NCI-H146 treated with DMSO at 0.1 percent for 48 hours (cell line): ENCODE measurements around the gene CELF4.
A peak's percentile ranks its signal among the peaks of the same experiment; 100 is the strongest.

Experiments
- DNase-seq: peaks from one replicate; lab custom pipeline; 2025; ENCODE audit not compliant: unreplicated experiment; lab: John Stamatoyannopoulos, UW

Gene CELF4

DNA sequence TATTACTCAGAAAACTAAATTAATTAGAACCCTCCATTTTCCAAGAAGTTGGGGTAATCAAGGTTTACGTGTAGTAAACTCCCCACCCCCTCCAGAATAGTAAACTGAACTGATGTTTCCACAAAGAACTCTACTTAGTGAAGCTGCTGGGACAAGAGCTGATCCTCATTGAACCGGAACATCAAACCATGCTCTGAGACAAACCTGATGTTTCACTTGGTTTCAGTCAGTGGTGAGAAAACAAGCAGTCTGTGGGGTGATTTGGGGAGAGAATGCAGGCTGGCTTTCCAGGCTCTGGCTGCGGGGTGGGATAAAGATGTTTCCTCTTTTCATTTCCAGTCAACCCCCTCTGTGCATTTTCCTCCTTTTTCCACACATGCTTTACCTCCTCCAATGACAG lies 38.2 kb downstream of the CELF4 start:
- no peak for DNase-seq

DNA sequence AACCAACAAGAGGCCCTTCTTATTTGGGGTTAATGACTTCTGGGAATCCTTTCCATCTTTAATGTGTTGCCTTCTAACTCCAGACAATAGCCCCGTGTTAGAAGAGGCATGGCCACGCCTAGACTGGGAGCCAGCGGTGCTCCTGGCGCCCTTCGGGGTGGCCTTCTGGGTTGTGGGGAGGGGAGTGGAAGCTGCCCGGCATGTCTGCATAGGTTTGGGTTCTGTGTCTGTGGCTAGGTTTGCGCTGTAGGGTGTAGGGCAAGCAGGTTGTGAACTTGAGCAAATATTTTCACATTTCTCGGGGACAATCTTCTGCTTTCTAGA lies 40.4 kb downstream of the CELF4 start:
- no peak for DNase-seq

DNA sequence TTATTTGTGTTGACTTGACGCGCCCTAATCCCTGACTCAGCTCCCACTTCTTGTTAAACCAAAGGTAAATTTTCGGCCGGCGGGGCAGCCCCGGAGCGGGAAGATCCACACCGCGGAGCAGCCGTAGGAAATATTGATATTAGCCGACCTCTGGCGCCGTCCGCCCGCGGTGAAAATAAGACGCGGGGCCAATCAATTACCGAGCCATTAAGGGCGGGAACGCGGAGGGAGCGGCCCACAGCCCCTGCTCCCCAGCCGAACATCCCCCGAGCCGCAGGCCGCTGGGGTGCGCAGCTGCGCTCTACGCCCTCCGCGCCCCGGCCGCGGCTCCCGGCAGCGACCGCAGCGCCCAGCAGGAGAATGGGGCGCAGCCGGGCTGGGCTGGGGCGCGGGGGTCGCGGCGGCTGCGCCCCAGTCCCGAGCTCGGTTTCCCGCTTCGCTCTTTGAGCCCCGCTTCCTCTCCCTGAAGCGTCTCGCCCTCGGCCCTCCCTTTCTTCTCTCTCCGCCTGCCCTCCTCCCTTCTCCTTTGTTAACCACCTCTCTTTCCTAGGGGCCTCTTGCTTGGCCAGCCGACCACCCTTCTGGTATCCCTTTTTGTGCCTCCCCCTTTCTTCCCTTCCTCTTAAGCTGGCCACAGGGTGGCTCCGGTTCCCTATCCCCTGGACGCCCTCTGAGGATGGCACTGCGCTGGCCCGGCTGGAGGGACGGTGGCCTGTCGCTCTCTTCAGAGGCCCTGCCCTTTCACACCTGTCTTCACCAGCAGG lies 40.9 kb downstream of the CELF4 start:
- DNase-seq: peak; percentile 79

DNA sequence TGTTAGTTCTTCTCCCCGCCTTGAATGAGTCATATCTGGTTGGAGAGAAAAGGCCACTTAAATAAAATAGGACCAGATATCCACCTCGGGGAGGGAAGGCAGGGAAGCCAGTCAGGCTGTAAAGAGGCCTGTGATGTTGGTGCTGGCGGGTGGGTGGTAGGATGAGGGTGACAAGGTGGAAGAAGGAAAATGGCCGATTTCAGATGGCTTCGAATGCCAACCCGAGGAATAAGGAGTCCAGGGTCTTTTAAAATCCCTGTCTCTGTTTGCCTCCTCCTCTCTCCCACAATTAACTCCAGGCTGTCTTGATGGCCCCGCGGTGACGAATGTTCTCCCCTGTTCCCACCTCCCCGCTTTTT lies 41.5 kb downstream of the CELF4 start:
- no peak for DNase-seq

DNA sequence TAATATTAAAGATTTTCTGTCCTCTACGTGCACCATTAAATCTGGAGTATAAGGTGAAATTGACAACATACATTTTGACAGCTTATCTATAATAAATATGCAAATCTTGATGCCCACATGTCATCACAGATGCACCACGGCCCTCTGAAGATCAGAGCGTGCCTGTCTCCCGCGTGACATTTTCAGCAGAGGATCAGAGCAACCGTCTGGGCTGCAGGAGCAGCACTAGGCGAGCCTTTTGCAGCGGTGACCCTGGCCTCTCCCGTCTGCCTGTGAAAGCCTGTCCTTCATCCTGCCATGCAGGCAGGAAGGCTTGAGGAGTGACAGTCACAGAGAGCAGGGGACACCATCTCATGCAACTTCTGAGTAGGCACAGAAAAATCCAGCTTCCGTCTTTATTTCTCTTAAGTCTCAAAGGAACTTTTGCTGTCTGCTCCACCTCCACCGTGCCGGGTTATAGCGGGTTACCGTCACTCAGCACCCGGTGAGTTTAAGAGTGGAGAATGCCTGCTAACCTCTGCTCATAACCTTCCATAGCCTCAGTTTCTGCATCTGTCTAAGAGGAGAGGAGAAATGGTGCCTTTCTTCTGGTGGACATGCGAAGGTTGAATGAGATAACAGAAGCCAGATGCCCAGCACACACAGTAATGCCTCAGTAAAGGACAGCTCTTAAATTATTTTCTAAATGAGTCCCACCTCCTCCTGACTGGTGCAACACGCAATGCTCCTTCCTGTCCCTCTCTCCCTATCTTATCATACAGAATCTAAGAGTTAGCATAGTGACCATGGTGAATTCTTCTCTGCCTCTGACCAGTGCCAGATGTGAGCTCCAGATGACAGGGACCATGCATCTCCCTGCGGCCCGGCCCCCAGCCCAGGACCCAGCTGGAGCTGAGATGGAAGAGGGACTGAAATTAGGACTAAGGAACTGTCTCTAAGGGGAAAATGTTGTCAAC lies 43.8 kb downstream of the CELF4 start:
- DNase-seq: no peak

DNA sequence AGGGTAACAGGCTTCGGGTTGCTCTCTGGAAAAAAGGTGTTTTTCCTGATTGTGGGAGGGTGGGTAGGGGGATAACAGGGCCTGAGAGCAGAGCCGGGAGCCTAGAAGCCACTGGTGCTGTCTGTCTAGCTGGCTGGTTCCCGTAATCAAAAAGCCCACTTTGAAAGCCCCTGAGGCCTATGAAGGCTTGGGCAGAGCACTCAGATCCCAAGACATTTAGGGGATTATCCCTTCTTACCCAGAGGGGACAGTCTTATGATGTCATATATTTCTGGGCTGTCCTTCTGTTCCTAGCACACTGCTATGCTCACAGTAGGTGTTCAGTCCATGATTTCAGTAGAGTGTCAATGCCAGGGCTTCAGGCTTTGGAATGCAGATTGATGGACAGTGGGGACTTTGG lies 45.1 kb downstream of the CELF4 start:
- no peak for DNase-seq

DNA sequence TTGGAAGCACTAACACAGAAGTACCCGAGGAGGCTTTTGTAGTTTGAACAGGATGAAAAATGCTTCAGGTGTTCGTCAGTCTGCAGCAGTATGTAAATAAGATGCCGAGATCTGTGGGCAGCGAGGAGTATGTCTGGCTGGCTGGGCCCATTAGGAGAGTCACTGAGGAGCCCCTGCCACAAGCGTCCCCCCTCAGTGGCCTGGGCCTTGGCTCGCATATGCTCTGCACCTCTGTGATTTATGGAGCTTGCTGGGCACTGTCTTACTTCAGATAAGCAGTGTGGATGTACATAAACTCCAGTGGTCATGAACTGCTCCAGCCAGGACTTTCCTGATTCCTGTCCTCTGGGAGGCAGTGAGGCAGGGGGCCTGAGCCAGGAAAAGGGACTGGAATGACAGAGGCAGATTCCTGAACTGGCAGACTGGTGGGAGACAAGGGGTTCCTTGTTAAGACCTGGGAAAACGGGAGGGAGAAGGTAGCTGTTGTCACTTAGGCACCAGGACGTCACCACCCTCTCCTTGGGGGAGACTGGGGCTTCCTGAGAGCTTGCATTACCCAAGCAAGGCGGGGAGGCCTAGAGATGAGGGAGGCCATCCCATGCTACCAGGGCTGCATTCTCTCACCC lies 46.0 kb downstream of the CELF4 start:
- no peak for DNase-seq

DNA sequence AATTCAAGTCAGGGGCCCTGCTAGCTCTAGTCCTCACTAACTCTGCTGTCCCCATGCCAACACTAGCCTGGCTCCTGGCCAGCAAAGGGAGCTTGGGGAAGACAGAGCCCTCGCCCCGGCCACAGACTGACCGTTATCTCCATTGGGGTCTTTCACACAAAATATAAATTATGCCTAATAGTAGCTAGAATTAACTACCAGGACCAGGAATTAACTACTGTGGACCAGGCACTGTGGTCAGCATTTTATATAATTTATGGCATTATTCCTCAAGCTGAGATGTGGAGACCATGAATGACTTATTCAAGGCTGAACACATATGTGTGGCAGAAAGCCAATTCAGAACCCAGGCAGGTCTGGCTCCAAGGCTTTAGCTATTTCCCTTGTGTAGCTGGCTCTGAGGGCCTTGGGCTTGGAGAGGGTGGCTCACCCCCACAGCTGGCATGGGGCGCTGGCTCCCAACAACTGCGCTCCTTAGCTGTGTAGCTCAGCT lies 49.2 kb downstream of the CELF4 start:
- no peak for DNase-seq

DNA sequence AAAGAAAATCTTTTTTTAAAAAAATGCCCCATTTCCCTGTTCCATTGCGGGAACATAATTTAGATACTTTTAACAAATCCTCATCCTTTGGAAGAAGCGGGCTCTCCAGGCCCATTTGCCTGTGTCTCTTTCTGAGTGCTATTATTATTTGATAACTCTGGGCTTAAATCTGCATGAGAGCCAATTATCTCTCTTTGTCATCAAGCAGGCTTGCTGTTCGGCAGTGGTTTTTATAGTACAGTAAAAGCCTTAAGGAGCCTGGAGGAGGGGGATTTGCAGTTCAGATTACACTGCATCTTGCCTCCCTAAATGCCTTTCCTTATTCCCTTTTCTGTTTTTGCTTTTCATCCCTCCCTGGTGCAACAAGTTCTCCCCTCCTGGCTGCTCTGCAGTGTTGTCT lies 50.6 kb downstream of the CELF4 start:
- peak; percentile 12 for DNase-seq

DNA sequence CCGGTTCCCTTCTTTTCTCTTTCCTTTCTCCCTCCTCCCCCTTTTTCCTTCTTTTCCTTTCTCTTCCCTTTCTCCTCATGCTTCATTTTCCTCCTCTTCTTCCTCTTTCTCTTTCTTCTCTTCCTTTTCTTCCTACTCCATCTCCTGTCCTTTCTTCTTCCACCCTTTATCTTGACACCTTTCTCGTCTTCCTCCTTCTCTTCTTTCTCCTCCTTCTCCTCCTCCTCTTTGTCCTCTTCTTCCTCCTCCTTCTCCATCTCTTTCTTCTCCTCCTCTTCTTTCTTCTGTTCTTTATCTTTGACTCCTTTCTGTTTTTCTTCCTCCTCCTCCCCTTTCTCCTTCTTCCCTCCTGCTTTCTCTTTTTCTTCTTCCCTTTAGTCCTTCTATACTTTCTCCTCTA lies 53.2 kb downstream of the CELF4 start:
- DNase-seq: no peak

DNA sequence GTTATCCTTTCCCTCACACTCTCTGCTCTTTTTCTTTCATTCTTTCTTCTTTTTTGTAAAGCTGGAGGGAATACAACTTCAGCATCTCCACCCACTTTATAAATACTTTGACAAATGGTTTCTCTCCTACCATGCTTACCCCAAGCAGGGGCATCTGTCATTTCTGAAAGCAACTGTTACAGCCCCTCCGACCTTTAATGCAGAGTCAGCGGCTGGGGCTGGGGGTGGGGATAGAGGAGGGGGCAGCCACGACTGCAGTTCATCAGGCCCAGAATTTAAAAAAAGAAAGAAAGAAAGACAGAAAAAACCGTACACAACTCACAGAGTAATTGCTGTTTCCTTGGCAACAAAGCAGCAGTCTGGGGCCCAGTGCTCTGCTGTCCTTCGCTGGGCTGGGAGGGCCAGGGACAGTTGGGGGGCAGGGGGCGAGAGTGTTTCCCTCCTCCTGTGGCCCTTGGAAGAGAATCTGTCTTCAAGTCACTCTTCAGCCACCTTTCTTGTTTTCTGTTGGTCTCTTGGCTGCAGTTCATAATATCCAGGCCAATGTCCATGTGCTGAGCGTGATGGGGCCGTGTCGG lies 53.8 kb downstream of the CELF4 start:
- no peak for DNase-seq

DNA sequence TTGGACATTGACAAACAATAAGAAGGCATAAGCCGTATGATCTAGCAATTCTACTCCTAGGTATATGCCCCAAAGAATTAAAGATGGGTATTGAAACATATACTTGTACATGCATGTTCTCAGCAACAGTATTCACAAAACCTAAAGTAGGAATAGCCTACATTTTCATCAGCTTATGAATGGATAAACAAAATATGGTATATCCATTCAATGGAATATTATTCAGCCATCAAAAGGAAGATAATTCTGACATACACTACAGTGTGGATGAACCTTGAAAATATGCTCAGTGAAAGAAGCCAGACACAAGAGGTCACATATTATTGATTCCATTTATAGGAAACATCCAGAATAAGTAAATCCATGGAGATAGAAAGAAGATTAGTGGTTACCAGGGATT lies 56.0 kb downstream of the CELF4 start:
- no peak for DNase-seq

DNA sequence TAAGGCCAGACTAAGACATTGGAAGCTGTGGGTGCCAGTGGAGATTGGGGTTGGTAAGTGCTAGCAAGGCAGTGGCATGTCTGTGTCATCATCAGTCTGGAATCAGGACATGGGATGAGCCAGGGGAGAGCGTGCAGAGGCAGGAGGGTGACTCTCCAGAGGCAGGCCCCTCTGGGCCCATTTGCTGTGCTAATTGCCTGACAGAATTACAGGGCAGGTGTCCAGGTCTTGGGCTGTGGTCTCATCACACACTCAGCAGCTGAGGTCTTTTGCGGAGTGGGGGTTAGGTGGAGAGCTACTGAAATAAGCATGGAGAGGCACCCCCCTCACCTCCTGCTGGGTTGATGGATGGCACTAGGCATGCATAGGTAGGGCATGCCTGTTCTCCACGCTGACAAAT lies 57.4 kb downstream of the CELF4 start:
- DNase-seq: peak; percentile 98

DNA sequence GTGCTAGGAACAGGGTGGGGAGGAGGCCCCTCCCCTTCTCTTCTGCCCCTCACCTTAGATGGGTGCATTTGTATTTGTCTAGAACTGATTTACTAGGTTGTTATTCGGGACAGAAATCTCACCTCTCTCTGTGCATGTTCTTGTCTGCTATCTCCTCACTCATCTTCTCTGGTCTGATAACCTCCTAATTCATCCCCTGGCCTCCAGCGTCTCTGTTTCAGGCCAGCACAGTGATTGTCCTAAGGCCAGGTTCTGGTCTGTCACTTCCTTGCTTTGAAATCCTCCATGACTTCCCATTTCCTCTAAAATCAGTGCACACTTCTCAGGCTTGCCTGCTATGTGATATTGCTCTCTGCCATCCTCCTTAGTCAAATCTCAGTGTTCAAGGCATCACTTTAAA lies 58.4 kb downstream of the CELF4 start:
- no peak for DNase-seq

DNA sequence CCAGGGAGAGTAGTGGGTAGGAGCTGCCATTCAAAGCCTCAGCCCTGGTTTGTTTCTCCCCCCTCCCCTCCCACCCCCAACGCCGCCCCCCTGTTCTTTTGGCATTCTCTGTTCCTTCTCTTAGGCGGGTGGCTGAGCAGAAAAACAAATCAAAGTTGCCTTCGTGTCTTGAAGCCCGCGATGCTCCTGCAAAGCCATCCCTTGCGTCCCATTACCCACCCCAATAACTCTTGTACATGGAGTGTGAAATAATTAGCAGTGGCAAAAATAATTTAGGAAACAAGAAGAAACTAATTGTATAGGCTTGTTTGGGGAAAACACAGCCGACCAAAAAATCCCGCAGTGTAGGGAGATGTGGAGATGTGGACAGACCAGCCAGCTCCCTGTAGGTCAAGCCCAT lies 59.6 kb downstream of the CELF4 start:
- no peak for DNase-seq

DNA sequence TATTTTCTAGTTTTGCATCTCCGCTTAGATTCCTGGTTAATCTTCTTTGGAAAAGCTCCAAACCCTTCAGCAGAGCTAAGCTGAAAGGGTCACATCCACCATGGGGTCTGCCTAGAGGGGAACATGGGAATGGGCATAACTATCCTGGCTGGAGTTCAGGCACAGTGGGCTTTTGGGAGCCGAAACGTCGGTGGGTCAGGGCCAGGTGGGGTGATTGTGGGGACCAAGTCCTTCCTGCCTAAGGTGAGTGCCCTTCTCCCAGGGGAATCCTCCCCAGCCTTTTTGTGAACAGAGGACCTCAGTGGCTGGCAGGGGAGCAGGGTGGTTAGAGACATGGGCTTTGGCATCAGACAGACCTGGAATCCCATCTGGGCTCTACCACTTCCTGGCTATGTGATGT lies 60.3 kb downstream of the CELF4 start:
- DNase-seq: no peak

DNA sequence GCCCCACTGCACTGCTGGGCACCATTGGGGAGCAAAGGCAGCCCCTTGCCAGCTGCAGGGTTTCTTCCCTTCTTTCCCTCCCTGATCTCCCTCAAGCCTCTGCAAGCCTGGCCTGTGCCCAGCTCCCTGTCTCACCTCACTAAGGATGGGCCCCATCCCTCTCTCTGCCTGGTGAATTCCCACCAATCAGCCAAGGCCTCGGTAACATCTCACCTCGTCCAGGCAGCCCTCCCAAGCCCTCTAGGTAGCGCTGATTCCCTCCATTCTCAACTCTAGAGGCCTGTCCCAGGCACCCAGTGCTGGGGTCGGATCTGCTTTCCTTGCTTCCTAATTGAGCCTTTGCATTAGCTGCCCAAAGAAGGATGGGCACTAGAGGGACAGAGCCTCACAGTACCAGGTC lies 63.0 kb downstream of the CELF4 start:
- DNase-seq: no peak

DNA sequence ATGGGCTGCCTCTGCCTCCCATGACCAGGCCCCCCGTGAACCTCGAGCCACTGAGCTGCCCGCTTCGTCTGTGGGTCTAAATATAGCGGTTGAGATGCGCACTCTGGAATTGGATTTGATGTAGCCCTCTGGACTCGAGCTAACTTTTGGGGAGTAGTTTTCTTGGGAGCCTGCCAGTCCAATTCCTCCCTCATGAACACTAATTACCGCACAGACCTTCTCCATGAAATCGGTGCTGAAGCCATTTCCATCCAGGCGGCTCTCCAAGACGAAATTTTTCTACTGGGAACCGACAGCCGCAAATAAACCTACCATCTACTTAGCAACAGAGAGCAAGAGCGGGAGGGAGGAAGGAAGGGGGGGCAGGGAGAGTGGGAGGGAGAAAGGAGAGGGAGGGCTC lies 63.6 kb downstream of the CELF4 start:
- no peak for DNase-seq

DNA sequence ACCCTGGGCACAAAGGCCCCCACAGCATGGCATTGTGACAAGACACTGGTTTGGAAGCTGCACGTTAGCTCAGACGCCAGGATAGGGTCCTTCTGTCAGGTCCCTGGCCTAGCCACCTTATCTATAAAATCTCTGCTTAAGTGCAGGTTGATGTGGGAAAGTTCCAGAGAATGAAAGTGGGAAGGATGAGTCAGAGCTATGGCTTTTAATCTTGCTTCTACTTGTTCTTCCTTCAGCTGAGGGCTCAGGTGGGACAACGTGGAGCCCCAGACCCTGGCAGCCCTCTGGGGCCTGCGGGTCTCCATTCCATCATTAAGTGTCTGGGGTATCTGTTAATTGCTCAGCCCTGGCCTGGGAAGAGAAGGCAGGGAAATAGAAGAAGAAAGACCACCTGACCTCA lies 64.5 kb downstream of the CELF4 start:
- DNase-seq: no peak

DNA sequence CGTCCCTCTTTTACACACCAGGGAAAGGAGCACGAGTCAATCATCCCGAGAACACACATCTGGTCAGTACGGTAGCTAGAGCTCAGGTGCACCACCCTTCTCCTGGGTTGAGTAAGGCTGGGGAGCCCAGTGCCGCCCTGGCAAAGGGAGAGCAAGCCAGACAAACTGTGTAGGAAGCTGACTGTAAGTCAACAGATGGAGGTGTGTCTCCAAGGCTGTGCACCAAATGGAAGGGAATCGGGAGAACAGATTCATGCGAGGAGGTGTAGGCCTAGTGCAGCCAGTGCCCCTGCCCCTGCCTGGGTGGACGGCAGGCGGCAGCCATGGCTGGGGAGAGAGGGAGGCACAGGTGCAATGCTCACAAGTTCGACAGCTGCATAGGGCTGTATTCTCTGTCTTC lies 65.7 kb downstream of the CELF4 start:
- no peak for DNase-seq

DNA sequence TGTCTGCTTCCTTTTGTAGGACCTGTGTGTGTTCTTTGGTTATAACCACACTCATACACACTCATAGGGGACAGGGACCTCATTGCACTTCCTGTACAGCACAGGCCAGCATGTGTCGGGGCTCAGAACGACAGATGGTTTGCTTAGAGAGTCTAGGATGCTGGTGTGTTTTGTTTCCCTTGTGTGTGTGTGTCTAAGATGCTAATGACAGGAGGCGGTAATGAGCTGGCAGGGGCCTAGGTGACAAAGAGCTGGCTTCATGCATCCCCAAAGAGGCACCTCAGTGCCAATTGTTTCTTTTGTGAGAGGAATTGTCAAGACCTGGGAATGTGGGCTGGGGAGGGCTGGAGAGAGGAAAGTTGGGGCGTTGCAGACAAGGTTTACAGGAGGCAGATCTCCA lies 66.6 kb downstream of the CELF4 start:
- DNase-seq: no peak
